Rectal smooth muscle tissue (tissue), 1 donor: ENCODE measurements around the gene KRT84.

Experiments
- H3K27ac ChIP-seq: one replicate; pipeline ENCODE4 v1.7.0; 2013; ENCODE audit warnings: low read depth, low read length, inconsistent platforms
- H3K27me3 ChIP-seq: one replicate; pipeline ENCODE4 v1.7.0; 2013; ENCODE audit warnings: low read length; ENCODE audit not compliant: control insufficient read depth, insufficient read depth
- H3K36me3 ChIP-seq: one replicate; pipeline ENCODE4 v1.7.0; 2013; ENCODE audit warnings: low read length; ENCODE audit not compliant: control insufficient read depth, insufficient read depth
- H3K4me1 ChIP-seq: one replicate; pipeline ENCODE4 v1.7.0; 2013; ENCODE audit warnings: low read length; ENCODE audit not compliant: control insufficient read depth, insufficient read depth
- H3K4me3 ChIP-seq: one replicate; pipeline ENCODE4 v1.7.0; 2013; ENCODE audit warnings: low read length
- H3K9ac ChIP-seq: one replicate; pipeline ENCODE4 v1.7.0; 2013; ENCODE audit warnings: low read length

KRT84 gene

GRCh38 chr12:52392465-52393007, 7.1 kb upstream of the KRT84 start:
- Histone ChIP-seq H3K9ac (no peak overlapping the region), H3K4me3 (no peak overlapping the region), H3K27me3 (no peaks in the 10 kb centered on the region), H3K27ac (no peak overlapping the region), H3K36me3 (no peaks in the 10 kb centered on the region), H3K4me1 (no peaks in the 10 kb centered on the region)

GRCh38 chr12:52391618-52392002, 6.2 kb upstream of the KRT84 start:
- H3K9ac ChIP-seq: no peak overlapping the region

GRCh38 chr12:52390739-52391617, 5.5 kb upstream of the KRT84 start:
- Histone ChIP-seq H3K4me3 (no peak overlapping the region), H3K27ac (no peak overlapping the region), H3K27me3 (no peaks in the 10 kb centered on the region), H3K36me3 (no peaks in the 10 kb centered on the region), H3K9ac (no peak overlapping the region), H3K4me1 (no peaks in the 10 kb centered on the region)

More at GRCh38 chr12:52391618-52392002, 6.2 kb upstream of the KRT84 start:
- Histone ChIP-seq H3K27me3 (no peaks in the 10 kb centered on the region), H3K4me3 (no peak overlapping the region), H3K36me3 (no peaks in the 10 kb centered on the region), H3K4me1 (no peaks in the 10 kb centered on the region), H3K27ac (no peak overlapping the region)

GRCh38 chr12:52389313-52390207, 4.1 kb upstream of the KRT84 start:
- Histone ChIP-seq H3K36me3 (no peaks in the 10 kb centered on the region), H3K27me3 (no peaks in the 10 kb centered on the region), H3K27ac (no peak overlapping the region), H3K4me3 (no peak overlapping the region), H3K9ac (no peak overlapping the region), H3K4me1 (no peaks in the 10 kb centered on the region)

GRCh38 chr12:52387859-52388258, 2.4 kb upstream of the KRT84 start:
- Histone ChIP-seq H3K36me3 (no peaks in the 10 kb centered on the region), H3K4me1 (no peaks in the 10 kb centered on the region), H3K9ac (no peak overlapping the region), H3K4me3 (no peak overlapping the region), H3K27ac (no peak overlapping the region), H3K27me3 (no peaks in the 10 kb centered on the region)

- no peaks in the 10 kb centered on the region for H3K36me3 ChIP-seq
Observed at GRCh38 chr12:52383331-52383730, 2.1 kb downstream of the KRT84 start.

GRCh38 chr12:52382854-52383253, 2.6 kb downstream of the KRT84 start:
- Histone ChIP-seq H3K9ac (no peak overlapping the region), H3K36me3 (no peaks in the 10 kb centered on the region), H3K27ac (no peak overlapping the region), H3K4me3 (no peak overlapping the region), H3K4me1 (no peaks in the 10 kb centered on the region), H3K27me3 (no peaks in the 10 kb centered on the region)

More at GRCh38 chr12:52383331-52383730, 2.1 kb downstream of the KRT84 start:
- Histone ChIP-seq H3K27ac (no peak overlapping the region), H3K27me3 (no peaks in the 10 kb centered on the region), H3K9ac (no peak overlapping the region), H3K4me3 (no peak overlapping the region), H3K4me1 (no peaks in the 10 kb centered on the region)

- Histone ChIP-seq H3K27ac (no peak overlapping the region), H3K36me3 (no peaks in the 10 kb centered on the region), H3K4me1 (no peaks in the 10 kb centered on the region), H3K27me3 (no peaks in the 10 kb centered on the region), H3K9ac (no peak overlapping the region), H3K4me3 (no peak overlapping the region)
Observed at GRCh38 chr12:52381206-52381605, 4.2 kb downstream of the KRT84 start.

GRCh38 chr12:52380271-52380694, 5.2 kb downstream of the KRT84 start:
- no peaks in the 10 kb centered on the region for H3K27me3 ChIP-seq
- no peak overlapping the region for H3K27ac ChIP-seq
- no peak overlapping the region for H3K9ac ChIP-seq
- no peaks in the 10 kb centered on the region for H3K36me3 ChIP-seq
- no peak overlapping the region for H3K4me3 ChIP-seq
- H3K4me1 ChIP-seq: no peaks in the 10 kb centered on the region

- Histone ChIP-seq H3K36me3 (no peaks in the 10 kb centered on the region), H3K9ac (no peak overlapping the region), H3K27ac (no peak overlapping the region), H3K4me1 (no peaks in the 10 kb centered on the region), H3K27me3 (no peaks in the 10 kb centered on the region), H3K4me3 (no peak overlapping the region)
Observed at GRCh38 chr12:52379536-52379935, 5.9 kb downstream of the KRT84 start.

GRCh38 chr12:52378091-52378490, 7.4 kb downstream of the KRT84 start:
- H3K27ac ChIP-seq: no peak overlapping the region
- no peaks in the 10 kb centered on the region for H3K36me3 ChIP-seq
- H3K4me1 ChIP-seq: no peaks in the 10 kb centered on the region
- H3K9ac ChIP-seq: no peak overlapping the region
- H3K4me3 ChIP-seq: no peak overlapping the region
- H3K27me3 ChIP-seq: no peaks in the 10 kb centered on the region

- H3K27me3 ChIP-seq: no peaks in the 10 kb centered on the region
- no peaks in the 10 kb centered on the region for H3K36me3 ChIP-seq
- no peak overlapping the region for H3K4me3 ChIP-seq
- H3K27ac ChIP-seq: no peak overlapping the region
- no peak overlapping the region for H3K9ac ChIP-seq
- H3K4me1 ChIP-seq: no peaks in the 10 kb centered on the region
Observed at GRCh38 chr12:52377266-52377665, 8.2 kb downstream of the KRT84 start.
